Astrocyte (in vitro differentiated cells and primary cell): ENCODE measurements around the gene MAT2A.

ENCODE experiments used
- CTCF ChIP-seq: IDR thresholded peaks from 2 replicates; pipeline ENCODE4 v1.5.1; 2011; ENCODE audit warnings: low read depth, mild to moderate bottlenecking, inconsistent platforms, low read length, moderate library complexity; ENCODE audit not compliant: insufficient read depth
- EZH2 ChIP-seq: IDR thresholded peaks from 2 replicates; pipeline ENCODE4 v1.6.1; 2012; ENCODE audit warnings: mild to moderate bottlenecking, low read length, inconsistent platforms; ENCODE audit not compliant: insufficient read depth

GRCh38 chr2:85578243-85579180, 39.5 kb downstream of the MAT2A start:
- no peak for TF ChIP-seq CTCF
- no peak for TF ChIP-seq EZH2
